GM20000 (cell line): ENCODE results near the gene CEP112.
A peak's percentile ranks its signal among the peaks of the same experiment; 100 is the strongest.

Source experiments
- DNase-seq: peaks from one replicate; pipeline ENCODE4 v3.0.0; 2012; ENCODE audit warnings: low spot score
- TF ChIP-seq, protein P1 (sequence below): IDR thresholded peaks from 2 replicates; pipeline ENCODE4 v1.5.1; 2012; ENCODE audit warnings: mild to moderate bottlenecking, control low read depth; ENCODE audit errors: extremely low read depth, missing control alignments

The CEP112 gene

DNA sequence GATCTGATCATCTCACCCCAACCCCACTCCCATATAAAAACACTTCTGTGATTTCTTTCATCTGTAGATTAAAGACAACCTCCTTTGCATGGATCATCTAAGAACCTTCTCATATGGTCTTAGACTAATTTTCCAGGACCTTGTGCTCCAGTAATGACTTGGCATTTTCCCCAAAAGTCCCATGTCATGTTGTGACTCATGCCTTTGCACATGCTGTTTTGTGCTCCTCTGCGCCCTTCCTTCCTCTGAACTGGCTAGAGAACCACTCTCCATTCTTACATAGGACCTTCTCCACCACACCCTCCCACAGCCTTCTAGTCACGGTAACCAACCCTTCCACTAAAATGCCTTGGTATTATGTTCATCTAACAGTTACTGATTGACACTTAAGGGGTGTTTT, 531.0 kb downstream of the CEP112 start:
- no peak for DNase-seq
- TF ChIP-seq, protein P1, sequence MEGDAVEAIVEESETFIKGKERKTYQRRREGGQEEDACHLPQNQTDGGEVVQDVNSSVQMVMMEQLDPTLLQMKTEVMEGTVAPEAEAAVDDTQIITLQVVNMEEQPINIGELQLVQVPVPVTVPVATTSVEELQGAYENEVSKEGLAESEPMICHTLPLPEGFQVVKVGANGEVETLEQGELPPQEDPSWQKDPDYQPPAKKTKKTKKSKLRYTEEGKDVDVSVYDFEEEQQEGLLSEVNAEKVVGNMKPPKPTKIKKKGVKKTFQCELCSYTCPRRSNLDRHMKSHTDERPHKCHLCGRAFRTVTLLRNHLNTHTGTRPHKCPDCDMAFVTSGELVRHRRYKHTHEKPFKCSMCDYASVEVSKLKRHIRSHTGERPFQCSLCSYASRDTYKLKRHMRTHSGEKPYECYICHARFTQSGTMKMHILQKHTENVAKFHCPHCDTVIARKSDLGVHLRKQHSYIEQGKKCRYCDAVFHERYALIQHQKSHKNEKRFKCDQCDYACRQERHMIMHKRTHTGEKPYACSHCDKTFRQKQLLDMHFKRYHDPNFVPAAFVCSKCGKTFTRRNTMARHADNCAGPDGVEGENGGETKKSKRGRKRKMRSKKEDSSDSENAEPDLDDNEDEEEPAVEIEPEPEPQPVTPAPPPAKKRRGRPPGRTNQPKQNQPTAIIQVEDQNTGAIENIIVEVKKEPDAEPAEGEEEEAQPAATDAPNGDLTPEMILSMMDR, result no peak

DNA sequence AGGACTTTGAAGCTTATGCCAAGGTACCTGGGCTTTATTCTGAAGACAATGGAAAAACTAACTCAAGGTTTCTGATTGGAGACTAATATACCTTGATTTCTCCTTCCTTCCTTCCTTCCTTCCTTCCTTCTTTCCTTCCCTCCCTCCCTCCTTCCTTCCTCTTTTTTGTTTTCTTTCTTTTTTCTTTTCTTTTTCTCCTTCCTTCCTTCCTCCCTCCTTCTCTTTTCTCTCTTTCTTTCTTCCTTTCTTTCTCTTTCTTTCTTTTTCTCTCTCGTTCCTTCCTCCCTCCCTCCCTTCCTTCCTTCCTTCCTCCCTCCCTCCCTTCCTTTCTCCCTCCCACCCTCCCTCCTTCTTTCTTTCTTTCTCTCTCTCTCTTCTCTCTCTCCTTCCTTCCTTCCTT, 531.9 kb downstream of the CEP112 start:
- TF ChIP-seq, protein P1, result no peak
- no peak for DNase-seq

DNA sequence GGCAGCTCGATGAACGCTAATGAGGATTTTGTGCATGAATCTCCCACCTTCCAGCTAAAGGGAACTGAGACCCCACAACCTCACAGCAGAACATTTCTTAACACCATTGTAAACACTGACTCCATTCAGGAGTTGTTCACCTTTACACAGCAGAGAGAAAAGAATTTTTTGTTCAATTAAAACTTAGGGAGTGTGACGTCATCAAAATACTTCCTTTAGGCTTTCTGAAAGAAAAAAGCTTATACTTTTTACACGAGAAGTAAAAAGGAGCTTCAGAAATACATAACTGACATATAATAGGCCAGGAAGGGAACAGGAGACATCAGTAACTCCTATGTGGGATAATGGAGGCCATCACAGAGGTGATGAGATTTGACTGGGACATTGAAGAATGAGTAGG, 532.4 kb downstream of the CEP112 start:
- DNase-seq, result no peak

DNA sequence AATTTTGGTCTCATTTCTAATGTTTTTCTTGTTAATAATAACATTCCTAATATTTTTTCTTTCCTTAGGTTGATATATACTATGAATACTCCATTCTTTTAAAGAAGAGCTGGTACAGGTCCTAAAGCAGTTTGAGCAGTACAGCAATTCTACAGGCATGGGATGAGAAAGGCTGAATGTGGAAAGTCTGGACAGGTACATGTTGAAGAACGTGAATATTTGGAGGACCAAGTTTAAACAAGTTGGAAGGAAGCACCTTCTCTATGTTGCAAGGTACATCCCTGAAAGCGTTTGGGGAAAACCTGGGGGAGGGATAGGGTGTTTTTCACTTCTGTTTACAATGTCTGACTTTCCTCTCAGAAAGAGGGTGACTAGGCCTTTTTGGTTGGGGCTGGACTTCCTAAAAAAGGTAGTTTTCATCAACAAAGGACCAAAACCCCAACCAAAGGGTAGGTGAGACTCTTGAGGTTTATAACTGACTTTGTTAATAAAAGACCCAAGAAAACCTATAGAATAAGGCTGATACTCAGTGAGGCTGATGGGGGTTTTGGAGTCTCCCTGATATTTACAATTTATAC, 534.6 kb downstream of the CEP112 start:
- TF ChIP-seq, protein P1, result no peak

More for the DNA sequence above, 532.4 kb downstream of the CEP112 start:
- TF ChIP-seq, protein P1, result no peak

DNA sequence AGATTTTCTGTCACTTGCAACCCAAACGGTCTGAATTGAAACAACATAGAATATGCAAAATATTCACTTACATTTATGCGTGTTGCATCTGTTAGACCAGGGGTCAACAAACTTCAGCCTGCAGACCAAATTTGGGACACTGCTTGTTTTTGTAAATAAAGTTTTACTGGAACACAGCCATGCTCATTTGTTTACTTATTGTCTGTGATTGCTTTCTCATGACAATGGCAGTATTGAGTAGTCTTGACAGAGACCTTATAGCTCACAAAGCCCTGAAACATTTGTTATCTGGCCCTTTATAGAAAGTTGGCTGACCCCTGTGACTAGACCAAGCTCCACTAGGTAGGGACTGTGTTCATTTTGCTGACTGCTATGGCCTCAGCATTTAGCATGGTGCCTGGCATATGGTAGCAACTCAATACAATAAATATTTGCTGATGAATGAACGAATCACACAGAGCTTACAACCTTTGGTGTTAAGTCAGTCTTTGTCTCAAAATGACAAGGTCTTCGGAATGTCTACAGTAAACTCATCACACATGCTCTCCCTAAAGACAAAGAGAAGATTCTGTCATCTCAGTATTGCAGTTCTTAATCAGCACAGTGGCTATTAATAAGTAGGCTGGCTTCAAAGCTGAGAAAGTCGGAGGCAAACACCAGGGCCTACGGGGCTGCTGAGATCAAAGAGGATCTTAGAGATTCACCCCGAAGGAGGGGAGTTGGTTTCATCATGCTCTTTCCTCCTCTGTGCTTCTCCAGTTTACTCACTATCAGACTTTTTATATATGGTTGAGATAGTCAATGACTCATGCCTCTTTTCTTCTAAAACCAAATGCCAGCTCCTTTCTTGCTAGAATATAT, 535.3 kb downstream of the CEP112 start:
- peak; percentile 29 for DNase-seq
- TF ChIP-seq, protein P1, result no peak

More for the DNA sequence above, 534.6 kb downstream of the CEP112 start:
- DNase-seq, result no peak

DNA sequence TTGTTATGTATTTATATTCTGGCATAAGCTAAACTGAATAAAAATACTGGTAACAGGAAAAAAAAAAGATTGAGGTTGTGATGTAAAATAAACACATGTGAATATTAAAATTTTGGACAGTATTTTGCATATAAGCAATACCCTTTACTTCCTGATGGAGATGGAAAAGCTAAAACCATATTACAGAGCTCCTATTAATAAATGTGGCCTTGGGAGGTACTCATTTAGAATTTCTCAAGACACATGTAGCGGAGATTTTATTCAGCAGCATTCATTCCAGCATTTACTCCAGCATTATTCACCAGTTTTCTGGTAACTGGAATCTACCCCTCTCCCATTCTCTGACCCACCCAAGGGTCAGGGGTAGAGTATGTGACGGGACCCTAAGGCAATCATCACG, 536.2 kb downstream of the CEP112 start:
- TF ChIP-seq, protein P1, result no peak

DNA sequence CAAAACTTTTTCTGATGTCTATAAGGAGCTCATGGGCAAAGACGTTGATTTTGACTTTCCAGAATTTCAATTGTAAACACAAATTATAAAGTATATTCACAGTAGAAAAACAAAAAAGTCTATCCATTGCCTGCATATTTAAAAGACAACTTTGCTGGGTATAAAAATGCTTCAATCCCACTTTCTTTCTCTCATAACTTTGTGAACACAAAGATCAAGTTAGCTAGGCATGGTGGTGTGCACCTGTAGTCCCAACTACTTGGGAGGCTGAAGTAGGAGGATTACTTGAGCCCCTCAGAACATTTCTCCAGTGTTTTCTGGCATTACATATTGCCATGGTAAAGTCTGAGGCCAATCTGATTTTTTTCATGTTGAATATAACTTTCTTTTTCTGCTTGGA, 547.4 kb downstream of the CEP112 start:
- TF ChIP-seq, protein P1, result no peak
- no peak for DNase-seq

More for the DNA sequence above, 536.2 kb downstream of the CEP112 start:
- DNase-seq, result no peak
